Stimulated activated naive CD8-positive, alpha-beta T cell treated with anti-CD3 and anti-CD28 coated beads, Interleukin-15, Interleukin-2, amounts not matched to agents 100 ng/mL and 50 ng/mL, for 24 hours (primary cell): ENCODE measurements around the gene PRR23E.

Experiments used
- H3K27ac Mint-ChIP-seq: one replicate; pipeline ENCODE4 v1.8.0; 2021; ENCODE audit warnings: mild to moderate bottlenecking, mixed read lengths
- H3K27me3 Mint-ChIP-seq: one replicate; pipeline ENCODE4 v1.8.0; 2021; ENCODE audit warnings: mixed read lengths
- H3K36me3 Mint-ChIP-seq: one replicate; pipeline ENCODE4 v1.8.0; 2021; ENCODE audit warnings: low read depth, mixed read lengths
- H3K4me1 Mint-ChIP-seq: one replicate; pipeline ENCODE4 v1.8.0; 2021; ENCODE audit warnings: low read depth, mixed read lengths
- H3K4me3 Mint-ChIP-seq: one replicate; pipeline ENCODE4 v1.8.0; 2021; ENCODE audit warnings: mild to moderate bottlenecking, mixed read lengths
- H3K9me3 Mint-ChIP-seq: one replicate; pipeline ENCODE4 v1.8.0; 2021; ENCODE audit warnings: mixed read lengths

The PRR23E gene

GRCh38 chr3:127237835-127238234 lies 44.9 kb downstream of the PRR23E start:
- Mint-ChIP-seq H3K27ac (no peak overlapping the region), H3K36me3 (no peaks in the 10 kb centered on the region), H3K4me1 (no peaks in the 10 kb centered on the region), H3K27me3 (peaks cover 15% of the 10 kb centered on the region), H3K9me3 (peaks cover 13% of the 10 kb centered on the region), H3K4me3 (no peak overlapping the region)

- H3K27me3 Mint-ChIP-seq, result peaks cover 15% of the 10 kb centered on the region
- no peak overlapping the region for H3K27ac Mint-ChIP-seq
- peaks cover 13% of the 10 kb centered on the region for H3K9me3 Mint-ChIP-seq
- H3K4me3 Mint-ChIP-seq, result no peak overlapping the region
- no peaks in the 10 kb centered on the region for H3K36me3 Mint-ChIP-seq
- H3K4me1 Mint-ChIP-seq, result no peaks in the 10 kb centered on the region
Measured at GRCh38 chr3:127238602-127239001, 45.7 kb downstream of the PRR23E start.

GRCh38 chr3:127247292-127247691 lies 54.4 kb downstream of the PRR23E start:
- Mint-ChIP-seq H3K4me1 (no peaks in the 10 kb centered on the region), H3K9me3 (peaks cover 39% of the 10 kb centered on the region), H3K36me3 (peaks cover 4% of the 10 kb centered on the region), H3K4me3 (no peak overlapping the region), H3K27me3 (no peaks in the 10 kb centered on the region), H3K27ac (no peak overlapping the region)
